Activated T-helper 1 cell treated with anti-CD3 and anti-CD28 coated beads, Interleukin-12 subunit alpha, Interleukin-12 subunit beta, Interleukin-2, Interleukin-4 antibody, amounts not matched to agents 30 ng/mL and 10 ng/mL and 1 ng/mL, durations not matched to agents 14 hours and 24 hours and 36 hours (primary cell): ENCODE measurements around the gene LYPD6B. TPM values are rescaled to one million over a fixed set of nuclear protein-coding genes. Genes with fewer than 3 reads are reported as not detected.

Experiments
- DNase-seq: peaks from one replicate; pipeline ENCODE4 v3.0.0; 2021; ENCODE audit warnings: low spot score
- H3K27ac Mint-ChIP-seq: one replicate; pipeline ENCODE4 v1.8.0; 2021; ENCODE audit warnings: mild to moderate bottlenecking, mixed read lengths
- H3K27me3 Mint-ChIP-seq: one replicate; pipeline ENCODE4 v1.8.0; 2022; ENCODE audit warnings: mild to moderate bottlenecking, moderate library complexity, mixed read lengths; ENCODE audit not compliant: insufficient read depth
- H3K36me3 Mint-ChIP-seq: one replicate; pipeline ENCODE4 v1.8.0; 2021; ENCODE audit warnings: low read depth, mixed read lengths
- H3K4me1 Mint-ChIP-seq: one replicate; pipeline ENCODE4 v1.8.0; 2021; ENCODE audit warnings: low read depth, mixed read lengths
- H3K4me3 Mint-ChIP-seq: one replicate; pipeline ENCODE4 v1.8.0; 2021; ENCODE audit warnings: mild to moderate bottlenecking, moderate library complexity, mixed read lengths
- H3K9me3 Mint-ChIP-seq: one replicate; pipeline ENCODE4 v1.8.0; 2021; ENCODE audit warnings: mixed read lengths
- intact Hi-C: fragments of 100-400 bp; cut with micrococcal nuclease; formaldehyde crosslinking; loops from one replicate; pipeline ENCODE4 v1.15.1; 2024
- total RNA-seq: library from RNA; stranded (reverse); gene quantifications from 2 replicates; pipeline ENCODE4 v1.2.3, GENCODE V29; 2022

Gene LYPD6B
- total RNA-seq, 1 donor from 2014 or later, result not detected

GRCh38 chr2:149002378-149002890, 36.1 kb upstream of the LYPD6B start:
- Mint-ChIP-seq H3K9me3 (no peaks in the 10 kb centered on the region), H3K4me1 (peaks cover 17% of the 10 kb centered on the region), H3K27ac (no peak overlapping the region), H3K27me3 (no peaks in the 10 kb centered on the region), H3K4me3 (no peak overlapping the region), H3K36me3 (peaks cover 18% of the 10 kb centered on the region)
- intact Hi-C loops, result no loop called here
- DNase-seq, result no peak

DNA sequence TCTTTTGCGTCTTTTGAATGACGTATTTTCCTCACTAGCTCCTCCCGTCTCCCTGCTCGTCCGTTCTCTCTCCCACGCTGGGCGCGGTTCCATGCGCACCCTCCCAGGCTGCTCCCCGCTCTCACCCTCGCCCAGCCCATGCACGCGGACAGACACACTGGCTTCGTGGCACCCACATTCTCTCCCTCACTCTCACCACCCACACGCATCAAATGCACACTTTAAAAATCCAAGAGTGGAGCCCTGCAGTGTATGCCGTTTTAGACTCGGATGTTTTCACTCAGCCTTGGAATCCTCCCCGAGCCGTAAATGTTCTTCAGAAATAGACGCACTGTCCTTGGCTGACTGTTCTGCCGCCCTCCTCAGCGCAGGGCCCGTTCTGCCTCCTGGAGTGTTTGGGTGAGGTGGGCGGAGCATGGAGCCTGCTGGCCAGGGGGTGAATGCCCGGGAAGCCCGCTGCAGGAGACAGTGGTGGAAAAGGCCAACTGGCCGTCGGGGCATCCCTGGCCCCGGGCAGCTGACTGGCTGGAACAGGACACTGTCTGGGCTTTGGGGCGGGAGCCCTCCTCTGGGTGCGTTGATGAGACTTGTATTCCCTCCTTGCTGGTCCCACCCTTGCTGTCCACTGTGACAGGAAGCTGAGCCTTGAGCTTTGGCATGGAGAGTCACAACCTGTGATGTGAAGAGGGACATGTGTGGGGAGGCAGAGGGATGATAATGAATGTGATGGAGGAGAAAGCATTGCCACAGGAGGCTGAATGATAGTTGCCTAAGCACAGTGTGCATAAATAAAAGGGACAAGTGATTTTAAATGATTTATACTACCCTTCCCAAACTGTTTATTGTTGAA, 35.4 kb upstream of the LYPD6B start:
- Mint-ChIP-seq H3K9me3 (no peaks in the 10 kb centered on the region), H3K4me1 (peaks cover 17% of the 10 kb centered on the region), H3K4me3 (no peak overlapping the region), H3K27me3 (no peaks in the 10 kb centered on the region), H3K27ac (no peak overlapping the region), H3K36me3 (peaks cover 17% of the 10 kb centered on the region)
- no peak for DNase-seq
- intact Hi-C loops, result no loop called here

- H3K27ac Mint-ChIP-seq, result no peak overlapping the region
- no peaks in the 10 kb centered on the region for H3K9me3 Mint-ChIP-seq
- H3K4me3 Mint-ChIP-seq, result no peak overlapping the region
- peaks cover 12% of the 10 kb centered on the region for H3K4me1 Mint-ChIP-seq
- intact Hi-C loops, result no loop called here
- no peaks in the 10 kb centered on the region for H3K27me3 Mint-ChIP-seq
- peaks cover 19% of the 10 kb centered on the region for H3K36me3 Mint-ChIP-seq
- no peak for DNase-seq
These were observed 33.7 kb upstream of the LYPD6B start for GRCh38 chr2:149004836-149005235.

DNA sequence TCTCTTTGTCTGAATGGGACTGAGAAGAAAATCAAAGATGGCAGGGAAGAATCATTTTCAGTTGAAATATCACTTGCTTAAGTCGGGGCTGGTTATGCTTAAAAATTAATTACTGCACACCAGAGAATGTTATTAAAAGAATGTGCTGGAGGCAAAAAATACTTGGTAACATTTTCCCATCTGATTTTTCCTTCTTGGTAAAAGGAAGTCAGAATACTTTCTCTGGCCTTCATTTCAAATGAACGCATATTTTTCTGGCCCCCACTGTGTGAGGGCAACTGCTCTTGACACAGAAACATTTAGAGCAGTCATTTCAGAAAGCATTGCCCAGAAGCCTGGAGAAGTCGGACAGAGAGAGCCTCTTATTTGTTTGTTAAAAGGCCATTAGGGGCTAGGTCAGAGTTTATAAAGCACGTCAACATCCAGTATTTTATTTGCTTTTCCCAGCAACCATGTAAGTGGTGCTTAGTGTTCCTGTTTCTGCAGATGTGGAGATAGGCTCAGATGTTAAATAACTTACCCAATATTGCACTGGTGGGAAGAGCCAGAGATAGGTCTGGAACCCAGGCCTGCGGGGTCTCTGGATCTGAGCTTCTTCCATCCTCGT, 32.9 kb upstream of the LYPD6B start:
- H3K36me3 Mint-ChIP-seq, result peaks cover 19% of the 10 kb centered on the region
- no peaks in the 10 kb centered on the region for H3K27me3 Mint-ChIP-seq
- no peak overlapping the region for H3K4me3 Mint-ChIP-seq
- H3K27ac Mint-ChIP-seq, result no peak overlapping the region
- H3K9me3 Mint-ChIP-seq, result no peaks in the 10 kb centered on the region
- H3K4me1 Mint-ChIP-seq, result peaks cover 4% of the 10 kb centered on the region
- intact Hi-C loops, result no loop called here
- no peak for DNase-seq

- intact Hi-C loops, result no loop called here
- no peak for DNase-seq
These were observed 31.5 kb upstream of the LYPD6B start for GRCh38 chr2:149006883-149007543.

DNA sequence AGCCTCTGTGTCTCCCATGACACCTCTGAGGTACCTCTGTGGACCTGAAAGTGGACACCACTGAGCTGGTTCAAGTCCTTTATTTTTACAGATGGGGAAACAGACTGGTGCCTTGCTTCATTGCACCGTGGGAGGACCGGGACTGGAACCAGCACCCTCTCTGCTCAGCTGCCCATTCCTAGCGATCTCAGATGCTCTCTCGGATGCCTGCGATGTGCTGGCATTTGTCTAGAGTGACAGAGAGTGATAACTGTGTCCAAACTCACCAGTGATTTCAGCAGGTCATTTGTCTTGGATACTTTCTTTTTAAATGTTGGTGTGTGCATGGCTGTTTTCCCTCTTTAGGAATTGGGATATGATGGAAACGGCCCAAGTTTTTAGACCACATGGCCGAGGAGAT, 30.1 kb upstream of the LYPD6B start:
- Mint-ChIP-seq H3K27me3 (no peaks in the 10 kb centered on the region), H3K9me3 (no peaks in the 10 kb centered on the region), H3K4me3 (no peak overlapping the region), H3K27ac (no peak overlapping the region), H3K36me3 (peaks cover 13% of the 10 kb centered on the region), H3K4me1 (no peaks in the 10 kb centered on the region)
- no peak for DNase-seq
- intact Hi-C loops, result no loop called here

More at GRCh38 chr2:149006883-149007543, 31.5 kb upstream of the LYPD6B start:
- Mint-ChIP-seq H3K4me3 (no peak overlapping the region), H3K4me1 (no peaks in the 10 kb centered on the region), H3K27me3 (no peaks in the 10 kb centered on the region), H3K9me3 (no peaks in the 10 kb centered on the region), H3K27ac (no peak overlapping the region), H3K36me3 (peaks cover 19% of the 10 kb centered on the region)

DNA sequence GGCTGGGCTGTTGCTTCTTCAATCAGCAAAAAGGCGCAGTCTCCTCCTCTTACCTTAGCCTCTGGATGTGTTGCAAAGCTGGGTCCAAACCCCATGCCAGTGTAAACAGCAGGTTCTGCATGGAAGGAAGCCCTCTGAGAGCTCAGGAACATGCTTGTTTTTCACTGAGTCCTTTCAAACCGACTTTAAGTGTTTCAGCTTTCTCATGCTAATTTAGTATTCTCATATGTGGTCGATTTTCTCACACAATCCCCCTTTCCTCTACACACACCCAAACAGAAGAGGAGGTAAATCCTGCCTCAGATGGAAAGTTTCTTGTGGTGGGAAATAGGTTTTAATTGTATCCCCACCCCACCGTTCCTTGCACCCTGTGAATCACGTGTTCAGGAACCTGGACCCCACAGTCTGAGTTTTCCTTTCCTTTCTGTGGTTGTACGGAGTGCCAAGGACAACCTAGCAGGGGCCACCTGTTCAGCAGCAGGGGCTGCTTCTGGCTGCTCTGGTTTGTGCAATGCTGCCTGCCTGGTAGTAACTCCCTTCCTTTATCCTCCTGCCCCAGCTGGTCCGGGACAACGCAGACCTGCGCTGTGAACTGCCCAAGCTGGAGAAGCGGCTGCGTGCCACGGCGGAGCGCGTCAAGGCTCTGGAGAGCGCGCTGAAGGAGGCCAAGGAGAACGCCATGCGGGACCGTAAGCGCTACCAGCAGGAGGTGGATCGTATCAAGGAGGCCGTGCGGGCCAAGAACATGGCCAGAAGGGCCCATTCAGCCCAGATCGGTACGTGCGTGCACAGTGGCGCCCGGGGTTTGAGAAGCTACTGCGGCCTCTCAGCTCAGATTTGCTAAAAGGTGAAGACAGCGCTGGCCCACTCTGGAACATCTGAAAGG, 28.7 kb upstream of the LYPD6B start:
- Mint-ChIP-seq H3K4me1 (no peaks in the 10 kb centered on the region), H3K9me3 (no peaks in the 10 kb centered on the region), H3K36me3 (peaks cover 13% of the 10 kb centered on the region), H3K27me3 (no peaks in the 10 kb centered on the region), H3K4me3 (no peak overlapping the region), H3K27ac (no peak overlapping the region)
- intact Hi-C loops, result no loop called here
- no peak for DNase-seq

DNA sequence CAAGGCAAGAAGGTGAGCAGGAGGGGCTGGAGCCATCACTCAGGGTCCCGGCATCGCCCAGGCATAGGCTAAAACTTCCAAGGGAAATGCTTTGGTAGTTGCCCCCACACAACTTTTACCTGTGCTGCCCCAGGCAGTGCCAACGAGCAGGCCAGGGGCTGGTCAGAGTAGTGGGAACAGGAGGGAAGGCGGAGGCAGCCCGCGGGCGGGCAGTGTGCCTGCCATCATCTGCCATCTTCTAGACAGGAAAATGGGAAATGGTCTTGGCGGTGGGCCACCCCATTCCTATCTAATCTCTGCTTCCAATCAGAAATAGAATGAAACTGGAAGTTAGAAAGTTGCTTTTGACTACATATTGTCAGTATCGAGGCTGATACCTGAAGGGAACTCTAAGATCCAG, 26.0 kb upstream of the LYPD6B start:
- intact Hi-C loops, result no loop called here
- no peak overlapping the region for H3K4me3 Mint-ChIP-seq
- H3K27ac Mint-ChIP-seq, result no peak overlapping the region
- H3K9me3 Mint-ChIP-seq, result no peaks in the 10 kb centered on the region
- H3K27me3 Mint-ChIP-seq, result no peaks in the 10 kb centered on the region
- H3K4me1 Mint-ChIP-seq, result peaks cover 11% of the 10 kb centered on the region
- DNase-seq, result no peak
- peaks cover 13% of the 10 kb centered on the region for H3K36me3 Mint-ChIP-seq

DNA sequence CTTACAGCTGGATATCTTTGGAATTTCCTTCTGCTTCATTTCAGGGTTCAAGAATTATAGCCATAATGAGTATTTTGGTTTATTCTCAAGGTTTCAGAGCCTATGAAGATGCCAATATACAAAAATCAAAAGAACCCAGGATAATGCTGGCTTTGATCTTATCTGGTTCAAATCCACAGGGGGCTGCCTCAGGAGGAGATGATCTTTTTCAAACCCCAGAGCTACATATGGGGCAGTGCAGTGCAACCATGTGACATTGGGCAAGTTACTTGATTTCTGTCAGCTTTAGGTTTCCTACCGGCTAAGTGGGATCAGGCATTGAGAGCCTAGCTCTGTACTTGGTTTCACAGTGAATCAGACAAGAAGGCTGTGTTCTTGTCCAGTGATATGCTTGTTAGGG, 23.0 kb upstream of the LYPD6B start:
- Mint-ChIP-seq H3K27me3 (no peaks in the 10 kb centered on the region), H3K36me3 (peaks cover 9% of the 10 kb centered on the region), H3K9me3 (no peaks in the 10 kb centered on the region), H3K27ac (no peak overlapping the region), H3K4me3 (no peak overlapping the region), H3K4me1 (peaks cover 12% of the 10 kb centered on the region)
- no peak for DNase-seq
- intact Hi-C loops, result no loop called here

GRCh38 chr2:149015926-149016563, 22.5 kb upstream of the LYPD6B start:
- H3K27ac Mint-ChIP-seq, result no peak overlapping the region
- intact Hi-C loops, result no loop called here
- H3K27me3 Mint-ChIP-seq, result no peaks in the 10 kb centered on the region
- H3K4me1 Mint-ChIP-seq, result peaks cover 12% of the 10 kb centered on the region
- DNase-seq, result no peak
- no peaks in the 10 kb centered on the region for H3K9me3 Mint-ChIP-seq
- no peak overlapping the region for H3K4me3 Mint-ChIP-seq
- peaks cover 8% of the 10 kb centered on the region for H3K36me3 Mint-ChIP-seq

GRCh38 chr2:149017116-149017985, 21.1 kb upstream of the LYPD6B start:
- Mint-ChIP-seq H3K36me3 (peaks cover 4% of the 10 kb centered on the region), H3K27ac (no peak overlapping the region), H3K4me3 (no peak overlapping the region), H3K9me3 (no peaks in the 10 kb centered on the region), H3K27me3 (no peaks in the 10 kb centered on the region), H3K4me1 (peaks cover 12% of the 10 kb centered on the region)
- DNase-seq, result peak; percentile 52
- intact Hi-C loops, result loop anchor here (1.0 kb wide), 2 partner anchors 296 to 544 kb away; no protein-coding TSS in a partner anchor
